Smooth muscle cell (in vitro differentiated cells): ENCODE measurements around the gene DCAF5. TPM values are rescaled to one million over a fixed set of nuclear protein-coding genes. Genes with fewer than 3 reads are reported as not detected.
A peak's percentile ranks its signal among the peaks of the same experiment; 100 is the strongest.

ENCODE experiments used
- DNase-seq: peaks from one replicate; lab custom pipeline; 2025; ENCODE audit not compliant: unreplicated experiment; lab: John Stamatoyannopoulos, UW
- H2AFZ ChIP-seq: fragments of 200-600 bp; sonication (generic); 2 replicates; pipeline ENCODE4 v1.6.0; 2016; ENCODE audit warnings: antibody characterized with exemption, low read depth, mild to moderate bottlenecking
- H3F3A ChIP-seq: fragments of 200-600 bp; sonication (generic); 2 replicates; pipeline ENCODE4 v1.6.0; 2017; ENCODE audit warnings: antibody characterized with exemption, low read depth
- H3K27ac ChIP-seq: fragments of 200-600 bp; sonication (generic); 2 replicates; pipeline ENCODE4 v1.5.1; 2016; ENCODE audit warnings: low read depth, mild to moderate bottlenecking
- H3K27me3 ChIP-seq: fragments of 200-600 bp; sonication (generic); 2 replicates; pipeline ENCODE4 v1.6.1; 2016; ENCODE audit warnings: low read depth, mild to moderate bottlenecking
- H3K36me3 ChIP-seq: fragments of 200-600 bp; sonication (generic); 2 replicates; pipeline ENCODE4 v1.5.1; 2016; ENCODE audit warnings: low read depth
- H3K4me1 ChIP-seq: fragments of 200-600 bp; sonication (generic); 2 replicates; pipeline ENCODE4 v1.5.1; 2016; ENCODE audit warnings: low read depth
- H3K4me2 ChIP-seq: fragments of 200-600 bp; sonication (generic); 2 replicates; pipeline ENCODE4 v1.6.0; 2016; ENCODE audit warnings: mild to moderate bottlenecking
- H3K4me3 ChIP-seq: fragments of 200-600 bp; sonication (generic); 2 replicates; pipeline ENCODE4 v1.5.1; 2016; ENCODE audit warnings: mild to moderate bottlenecking
- H3K79me2 ChIP-seq: fragments of 200-600 bp; sonication (generic); 2 replicates; pipeline ENCODE4 v1.6.0; 2016; ENCODE audit warnings: low read depth, mild to moderate bottlenecking
- H3K9ac ChIP-seq: fragments of 200-600 bp; sonication (generic); 2 replicates; pipeline ENCODE4 v1.6.0; 2016; ENCODE audit warnings: low read depth
- H3K9me3 ChIP-seq: fragments of 200-600 bp; sonication (generic); replicated peaks from 2 replicates; pipeline ENCODE4 v1.5.1; 2016; ENCODE audit warnings: low read depth
- H4K20me1 ChIP-seq: fragments of 200-600 bp; sonication (generic); 2 replicates; pipeline ENCODE4 v1.6.0; 2016; ENCODE audit warnings: low read depth
- CTCF ChIP-seq: fragments of 200-600 bp; sonication (generic); IDR thresholded peaks from 2 replicates; pipeline ENCODE4 v1.5.1; 2017; ENCODE audit warnings: borderline replicate concordance, mild to moderate bottlenecking, antibody characterized with exemption; ENCODE audit not compliant: insufficient read depth, poor library complexity, severe bottlenecking
- WGBS: methylation state at CpG from one replicate; pipeline ENCODE4 v1.1.7; 2016; ENCODE audit warnings: low lambda C conversion rate; 5-methylcytosine and 5-hydroxymethylcytosine counted together
- polyA plus RNA-seq: library from polyadenylated mRNA; unstranded; fragments of >200 nt; fragmentation: Nextera tagmentation; extraction: Ambion mirVana; gene quantifications from 2 replicates; pipeline ENCODE4 v1.2.1, GENCODE V29; 2016
- total RNA-seq: library from RNA; depleted of rRNA; stranded (reverse); fragments of >200 nt; gene quantifications from 2 replicates; pipeline ENCODE4 v1.2.3, GENCODE V29; 2014

DCAF5 gene
- total RNA-seq (22.2 and 23.0 TPM in 2 replicates), polyA plus RNA-seq (45.4 and 47.4 TPM in 2 replicates)

GRCh38 chr14:69152902-69153151 lies at the start of gene DCAF5:
DCAF5 (minus strand) TSS chr14:69153119; CDS start chr14:69152978, 141 bp downstream.
- peak within 1 kb of the TSS; percentile 99 for H3K4me3 ChIP-seq
- H3K4me2 ChIP-seq, result peak within 1 kb of the TSS; percentile 99
- H3K79me2 ChIP-seq, result peaks cover 45% of the 10 kb centered on the region
- peaks cover 19% of the 10 kb centered on the region for H3K4me1 ChIP-seq
- H3K36me3 ChIP-seq, result no peaks in the 10 kb centered on the region
- peak within 1 kb of the TSS; percentile 89 for H3K27ac ChIP-seq
- no peak for TF ChIP-seq CTCF
- DNase-seq, result peak; percentile 70
- WGBS, result no CpG with 5 or more reads among the region's 26 CpGs
- H3F3A ChIP-seq, result peaks cover 4% of the 10 kb centered on the region
- peak within 1 kb of the TSS; percentile 98 for H2AFZ ChIP-seq
- no peaks in the 10 kb centered on the region for H3K27me3 ChIP-seq
- H3K9ac ChIP-seq, result peak within 1 kb of the TSS; percentile 96
- H3K9me3 ChIP-seq, result no peaks in the 10 kb centered on the region
- peaks cover 30% of the 10 kb centered on the region for H4K20me1 ChIP-seq

GRCh38 chr14:69199786-69200185 lies 46.9 kb upstream of the DCAF5 start:
- TF ChIP-seq CTCF, result no peak

GRCh38 chr14:69193721-69194120 lies 40.8 kb upstream of the DCAF5 start:
- no peak for TF ChIP-seq CTCF
- WGBS, result 83% methylated on average over 5 of the region's 5 CpGs

More at GRCh38 chr14:69199786-69200185, 46.9 kb upstream of the DCAF5 start:
- WGBS, result 94% methylated on average over 10 of the region's 10 CpGs
- Histone ChIP-seq H3K4me2 (no peak overlapping the region), H3K9me3 (no peaks in the 10 kb centered on the region), H3F3A (no peaks in the 10 kb centered on the region), H3K36me3 (no peaks in the 10 kb centered on the region), H4K20me1 (peaks cover 30% of the 10 kb centered on the region), H3K79me2 (peaks cover 11% of the 10 kb centered on the region), H3K9ac (no peak overlapping the region), H3K4me1 (no peaks in the 10 kb centered on the region), H3K27me3 (no peaks in the 10 kb centered on the region), H3K27ac (no peak overlapping the region), H3K4me3 (no peak overlapping the region), H2AFZ (no peak overlapping the region)
- no peak for DNase-seq

GRCh38 chr14:69191340-69192111 lies 38.6 kb upstream of the DCAF5 start, which contains the start of gene EXD2:
EXD2 (plus strand) TSS chr14:69191498; CDS start chr14:69209471, 17,973 bp downstream.
- no peaks in the 10 kb centered on the region for H3K27me3 ChIP-seq
- H3K9me3 ChIP-seq, result no peaks in the 10 kb centered on the region
- peak within 1 kb of the TSS; percentile 81 for H3K4me3 ChIP-seq
- H3K27ac ChIP-seq, result peak within 1 kb of the TSS; percentile 61
- no peaks in the 10 kb centered on the region for H3F3A ChIP-seq
- H3K9ac ChIP-seq, result peak within 1 kb of the TSS; percentile 65
- WGBS, result under 1% methylated on average over 34 of the region's 58 CpGs
- H4K20me1 ChIP-seq, result no peaks in the 10 kb centered on the region
- no peak for TF ChIP-seq CTCF
- peaks cover 7% of the 10 kb centered on the region for H3K4me1 ChIP-seq
- no peaks in the 10 kb centered on the region for H3K36me3 ChIP-seq
- peaks cover 7% of the 10 kb centered on the region for H3K79me2 ChIP-seq
- peak within 1 kb of the TSS; percentile 99 for H2AFZ ChIP-seq
- peak; percentile 11 for DNase-seq
- peak within 1 kb of the TSS; percentile 91 for H3K4me2 ChIP-seq

More at GRCh38 chr14:69193721-69194120, 40.8 kb upstream of the DCAF5 start:
- H3K27ac ChIP-seq, result no peak overlapping the region
- peaks cover 7% of the 10 kb centered on the region for H4K20me1 ChIP-seq
- H3K36me3 ChIP-seq, result no peaks in the 10 kb centered on the region
- no peak overlapping the region for H3K4me2 ChIP-seq
- peaks cover 18% of the 10 kb centered on the region for H3K79me2 ChIP-seq
- no peaks in the 10 kb centered on the region for H3K9me3 ChIP-seq
- H3F3A ChIP-seq, result no peaks in the 10 kb centered on the region
- no peak overlapping the region for H3K9ac ChIP-seq
- H3K27me3 ChIP-seq, result no peaks in the 10 kb centered on the region
- H3K4me1 ChIP-seq, result peaks cover 7% of the 10 kb centered on the region
- no peak overlapping the region for H2AFZ ChIP-seq
- no peak for DNase-seq
- no peak overlapping the region for H3K4me3 ChIP-seq
